Measurements from ENCODE around the gene MORF4L1.

- TF ChIP-seq CTCF (IDR thresholded peaks at IDR 0.05) (peak in 4 of 5 experiments; percentile 27 to 58 (median 43)), POLR2A (IDR thresholded peaks at IDR 0.05) (no peak)
Observed at GRCh38 chr15:78914027-78914764, 41.5 kb downstream of the MORF4L1 start.

Data from tibial nerve (tissue), 3 donors.